GM12874 (cell line): ENCODE results near the gene RPSA.

Source experiments
- TF ChIP-seq, protein P1 (sequence below): IDR thresholded peaks from 2 replicates; pipeline ENCODE4 v1.5.1; 2011; ENCODE audit warnings: low read depth, mild to moderate bottlenecking, control low read depth, low read length, moderate library complexity; ENCODE audit not compliant: insufficient read depth

RPSA gene

DNA sequence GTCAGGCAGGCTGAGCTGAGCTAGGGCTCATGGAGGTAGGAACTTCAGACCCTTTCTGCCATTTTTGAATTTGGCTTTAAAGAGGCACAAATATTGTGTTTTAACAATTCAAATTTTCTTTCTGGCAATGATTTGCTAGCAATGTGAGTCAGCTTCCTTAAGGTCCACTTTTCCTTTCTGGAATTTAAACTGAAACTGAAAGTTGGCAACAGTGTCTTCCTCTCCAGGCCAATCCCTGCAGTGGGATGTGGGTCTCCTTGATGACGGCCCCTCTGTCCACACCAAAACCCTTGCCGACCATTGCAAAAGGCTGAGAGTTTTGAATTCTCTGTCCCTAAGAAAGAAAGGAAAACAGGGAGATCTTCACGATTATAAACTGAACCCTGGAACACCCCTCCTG is 27.1 kb downstream of the RPSA start:
- TF ChIP-seq, protein P1, sequence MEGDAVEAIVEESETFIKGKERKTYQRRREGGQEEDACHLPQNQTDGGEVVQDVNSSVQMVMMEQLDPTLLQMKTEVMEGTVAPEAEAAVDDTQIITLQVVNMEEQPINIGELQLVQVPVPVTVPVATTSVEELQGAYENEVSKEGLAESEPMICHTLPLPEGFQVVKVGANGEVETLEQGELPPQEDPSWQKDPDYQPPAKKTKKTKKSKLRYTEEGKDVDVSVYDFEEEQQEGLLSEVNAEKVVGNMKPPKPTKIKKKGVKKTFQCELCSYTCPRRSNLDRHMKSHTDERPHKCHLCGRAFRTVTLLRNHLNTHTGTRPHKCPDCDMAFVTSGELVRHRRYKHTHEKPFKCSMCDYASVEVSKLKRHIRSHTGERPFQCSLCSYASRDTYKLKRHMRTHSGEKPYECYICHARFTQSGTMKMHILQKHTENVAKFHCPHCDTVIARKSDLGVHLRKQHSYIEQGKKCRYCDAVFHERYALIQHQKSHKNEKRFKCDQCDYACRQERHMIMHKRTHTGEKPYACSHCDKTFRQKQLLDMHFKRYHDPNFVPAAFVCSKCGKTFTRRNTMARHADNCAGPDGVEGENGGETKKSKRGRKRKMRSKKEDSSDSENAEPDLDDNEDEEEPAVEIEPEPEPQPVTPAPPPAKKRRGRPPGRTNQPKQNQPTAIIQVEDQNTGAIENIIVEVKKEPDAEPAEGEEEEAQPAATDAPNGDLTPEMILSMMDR, result no peak

DNA sequence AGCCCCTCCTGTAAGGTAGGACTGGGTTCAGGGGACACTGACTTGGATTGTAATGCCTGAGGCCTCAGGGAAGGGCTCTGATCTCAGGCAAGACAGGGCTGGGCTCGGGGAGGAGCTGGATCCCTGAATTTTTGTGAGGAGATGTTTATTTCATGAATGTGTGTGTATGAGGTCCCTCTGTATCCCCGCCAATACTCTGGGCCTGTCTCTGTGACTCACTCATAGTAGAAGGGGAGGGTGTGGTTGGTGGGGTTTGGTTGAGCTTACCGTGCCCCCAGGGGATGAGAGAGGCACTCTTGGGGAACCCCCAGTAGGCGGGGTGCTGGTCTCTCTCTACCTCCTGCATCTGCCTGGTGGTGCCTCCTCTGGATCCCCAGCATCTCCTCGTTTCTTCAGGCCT is 28.1 kb downstream of the RPSA start:
- TF ChIP-seq, protein P1, result no peak

DNA sequence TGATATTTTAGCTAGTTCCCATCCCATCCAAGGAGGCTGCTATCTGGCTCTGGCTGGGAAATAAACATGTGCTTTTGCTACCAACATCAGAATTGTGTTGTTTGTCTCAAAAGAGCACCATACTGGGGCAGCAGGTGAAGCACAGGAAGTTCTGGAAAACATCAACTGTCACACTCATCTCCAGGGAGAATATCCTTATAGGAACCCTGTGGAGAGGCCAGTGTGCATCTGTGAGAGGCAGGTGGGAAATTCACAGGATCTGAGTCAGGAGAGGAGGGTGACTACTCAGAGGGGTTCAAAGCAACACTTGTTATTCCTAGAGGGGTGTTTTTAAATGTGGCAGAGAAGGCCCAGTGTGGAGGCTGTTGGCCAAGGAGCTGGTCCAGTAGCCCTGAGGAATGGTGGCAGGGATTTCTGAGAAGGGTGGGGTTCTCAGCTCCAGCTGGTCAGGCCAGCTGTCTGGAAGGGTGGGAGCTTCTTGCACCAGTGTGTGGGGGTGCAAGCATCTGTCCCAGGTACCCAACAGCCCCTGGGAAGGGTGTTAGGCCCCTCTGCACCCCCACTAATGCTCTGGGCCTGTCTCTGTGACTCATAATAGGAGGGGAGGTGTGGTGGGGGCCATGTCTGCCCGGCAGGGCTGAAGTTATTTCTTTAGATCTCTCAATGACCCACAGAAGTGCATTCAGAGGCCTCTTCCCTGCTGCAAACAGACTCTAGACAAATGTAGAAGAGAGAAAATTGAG is 28.7 kb downstream of the RPSA start:
- TF ChIP-seq, protein P1, result no peak

DNA sequence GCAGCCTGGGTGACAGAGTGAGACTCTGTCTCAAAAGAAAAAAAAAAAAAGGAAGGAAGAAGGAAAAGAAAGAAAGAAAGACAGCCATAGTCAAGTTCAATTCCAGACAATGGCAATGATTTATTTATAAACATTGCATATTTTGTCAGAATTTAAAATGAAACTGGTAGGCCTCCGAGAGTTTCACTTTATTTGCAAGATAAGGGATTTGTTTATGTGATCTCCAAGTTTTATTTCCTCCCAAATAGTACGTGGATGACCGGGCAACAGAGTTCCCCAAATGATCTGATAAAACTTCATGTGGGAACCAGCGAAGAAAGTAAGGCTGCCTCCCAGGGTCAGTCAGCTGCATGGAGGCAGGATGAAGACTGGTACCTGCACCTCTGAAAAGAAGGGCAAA is 32.4 kb downstream of the RPSA start:
- TF ChIP-seq, protein P1, result no peak

DNA sequence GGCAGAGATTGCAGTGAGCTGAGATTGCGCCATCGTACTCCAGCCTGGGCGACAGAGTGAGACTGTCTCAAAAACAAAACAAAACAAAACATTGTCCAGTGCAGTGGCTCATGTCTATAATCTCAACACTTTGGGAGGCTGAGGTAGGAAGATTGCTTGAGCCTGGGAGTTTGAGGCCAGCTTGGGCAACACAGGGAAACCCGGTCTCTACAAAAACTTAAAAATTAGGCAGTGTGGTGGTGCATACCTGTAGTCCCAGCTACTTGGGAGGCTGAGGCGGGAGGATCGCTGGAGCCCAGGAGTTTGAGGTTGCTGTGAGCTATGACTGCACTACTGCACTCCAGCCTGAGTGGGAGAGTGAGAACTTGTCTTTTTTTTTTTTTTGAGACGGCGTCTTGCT is 33.8 kb downstream of the RPSA start:
- TF ChIP-seq, protein P1, result no peak

DNA sequence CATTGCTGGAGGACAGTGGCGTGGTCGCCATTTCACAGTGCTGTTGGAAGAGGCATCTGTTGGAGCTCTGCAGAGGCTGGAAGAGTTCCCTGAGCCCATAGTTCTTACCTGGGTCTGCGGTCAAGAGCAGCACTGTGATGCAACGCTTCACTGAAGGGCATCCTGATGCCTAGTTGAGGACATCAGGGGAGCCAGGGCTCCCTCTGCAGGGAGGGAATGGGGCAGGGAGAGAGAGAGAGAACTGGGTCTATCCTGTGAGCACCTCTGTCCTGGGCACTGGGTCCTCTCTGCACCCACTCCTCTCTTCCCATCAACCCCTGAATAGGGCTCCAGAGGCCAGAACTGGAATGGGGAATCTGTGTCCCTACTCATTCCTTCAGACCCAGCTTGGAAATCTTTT is 37.0 kb downstream of the RPSA start:
- TF ChIP-seq, protein P1, result no peak

DNA sequence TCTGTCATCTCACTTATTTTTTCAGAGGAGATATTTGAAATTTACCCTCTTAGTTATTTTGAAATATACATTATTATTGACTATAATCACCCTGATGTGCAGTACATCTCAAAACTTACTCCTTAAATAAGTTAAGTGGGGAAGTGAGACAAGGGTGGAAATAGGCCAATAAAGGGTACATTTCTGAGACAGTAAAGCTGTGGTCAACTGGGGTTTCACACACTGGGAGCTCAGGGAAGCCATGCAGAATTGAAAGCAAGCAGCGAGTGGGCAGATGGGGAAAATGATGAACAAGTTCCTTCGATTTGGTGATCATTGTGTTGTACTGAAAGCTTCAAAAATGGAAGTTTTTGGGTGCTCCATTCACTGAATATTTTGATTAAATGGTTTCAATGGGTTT is 39.4 kb downstream of the RPSA start:
- TF ChIP-seq, protein P1, result no peak
